ENCODE results near the gene UGDH.
"Not testable (repeated sequence)": the region's sequence is repeated elsewhere in the genome, so short reads cannot be mapped to it uniquely, and the experiment has no call there.

UGDH gene

DNA sequence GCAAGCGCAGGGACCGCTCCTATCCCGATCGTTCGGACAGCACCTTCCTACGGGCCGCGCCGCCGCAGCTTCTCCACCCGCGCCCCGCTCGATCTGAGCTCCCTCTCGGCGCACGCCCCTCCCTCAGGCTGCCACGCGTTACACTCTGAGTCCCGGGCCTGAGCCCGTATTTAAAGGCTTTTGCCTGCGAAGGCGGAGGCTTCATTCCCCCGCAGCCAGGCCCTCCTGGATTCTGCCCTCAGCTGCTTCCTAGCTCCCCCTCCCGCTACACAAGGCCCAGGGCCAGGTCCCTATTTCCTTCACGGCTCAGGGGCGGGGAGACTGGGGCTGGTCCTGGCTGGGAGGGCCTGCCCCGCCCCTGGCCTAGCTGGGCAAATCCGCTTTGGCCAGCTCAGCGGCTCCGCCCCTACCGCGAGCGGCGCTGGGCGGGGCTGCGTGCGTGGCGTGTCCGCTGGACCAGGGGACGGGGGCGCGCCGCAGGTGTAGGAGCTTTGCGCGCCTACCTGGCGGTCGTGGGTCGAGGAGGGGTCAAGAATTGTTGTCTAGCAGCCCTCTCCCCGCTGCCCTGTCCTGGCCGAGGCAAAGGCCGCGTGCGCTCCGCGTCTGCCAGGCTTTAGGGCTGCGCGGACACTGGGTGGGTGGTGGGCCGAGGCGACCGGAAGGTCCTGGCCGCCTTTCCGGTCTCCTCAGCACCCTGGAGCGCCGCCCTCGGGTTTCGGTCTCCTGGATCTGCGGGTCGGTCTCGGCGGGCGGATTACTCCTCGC is at the start of gene UGDH:
Gene UGDH (minus strand): TSS at position 144 of the 765 bp plus-strand sequence. CDS start 5,927 bp downstream, outside the sequence.
- DNase-seq (peak; percentile 94), ATAC-seq (peak; percentile 100)

DNA sequence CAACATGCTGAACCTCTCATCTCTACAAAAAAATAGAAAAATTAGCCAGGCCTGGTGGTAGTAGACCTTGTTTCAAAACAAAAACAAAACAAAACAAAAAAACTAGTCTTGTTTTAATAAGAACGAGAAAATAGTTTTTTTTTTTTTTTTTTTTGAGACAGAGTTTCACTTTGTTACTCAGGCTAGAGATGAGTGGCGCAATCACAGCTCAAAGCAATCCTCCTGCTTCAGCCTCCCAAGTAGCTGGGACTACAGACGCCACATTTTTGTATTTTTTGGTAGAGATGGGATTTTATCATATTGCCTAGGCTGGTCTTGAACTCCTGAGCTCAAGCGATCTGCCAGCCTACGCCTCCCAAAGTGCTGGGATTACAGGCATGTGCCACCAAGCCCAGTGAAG is 47.7 kb upstream of the UGDH start:
- ATAC-seq, result no peak
- no peak for DNase-seq

GRCh38 chr4:39571504-39571903 is 44.3 kb upstream of the UGDH start:
- no peak for ATAC-seq
- no peak for DNase-seq

GRCh38 chr4:39571054-39571453 is 43.8 kb upstream of the UGDH start:
- no peak for ATAC-seq
- DNase-seq, result no peak

- ATAC-seq, result no peak
- DNase-seq, result no peak
Measured at GRCh38 chr4:39569209-39569608, 42.0 kb upstream of the UGDH start.

DNA sequence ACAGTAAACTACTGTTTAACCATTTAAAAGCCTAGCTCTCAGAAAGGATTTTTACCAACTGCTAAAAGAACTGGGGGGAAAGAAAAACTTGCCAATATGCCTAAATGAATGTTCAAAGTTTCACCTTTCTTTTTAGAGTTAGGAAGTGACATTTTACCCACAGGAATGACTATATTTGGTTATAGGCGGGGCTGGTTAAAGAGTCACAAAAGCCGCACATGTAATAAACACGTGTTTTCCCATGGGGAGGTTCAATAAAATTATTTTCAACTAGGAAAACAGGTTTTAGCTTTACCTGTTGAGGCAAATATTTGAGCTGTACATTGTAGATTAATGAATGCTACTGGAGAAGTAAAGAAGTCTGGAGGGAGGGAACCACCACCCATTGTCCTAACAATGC is 41.6 kb upstream of the UGDH start:
- DNase-seq (no peak), ATAC-seq (no peak)

- ATAC-seq (no peak), DNase-seq (no peak)
Measured at GRCh38 chr4:39565878-39566600, 38.8 kb upstream of the UGDH start.

DNA sequence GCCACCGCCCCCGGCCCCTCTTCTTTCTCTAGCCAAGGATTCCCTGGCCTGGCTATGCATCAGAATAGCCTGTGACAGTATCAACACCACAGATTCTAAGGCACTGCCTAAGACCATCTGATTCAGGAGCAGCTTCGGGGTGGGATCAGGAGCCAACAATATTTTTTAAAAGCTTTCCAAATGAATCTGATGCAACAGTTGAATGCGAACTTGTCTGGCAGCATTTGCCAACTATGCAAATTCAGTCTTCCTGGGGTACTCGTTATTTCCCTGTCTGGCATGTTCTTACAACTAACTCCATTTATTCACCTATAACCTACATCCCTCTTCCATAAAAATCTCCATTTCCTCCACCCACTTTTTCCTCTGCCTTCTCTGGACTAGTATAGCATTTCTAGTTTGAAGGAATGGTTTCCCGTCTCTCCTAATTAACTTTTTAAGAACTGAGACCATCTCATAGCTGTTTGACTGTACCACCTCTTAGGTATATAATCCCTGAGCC is 36.2 kb upstream of the UGDH start:
- ATAC-seq, result no peak
- no peak for DNase-seq

- DNase-seq (no peak), ATAC-seq (no peak)
Measured at GRCh38 chr4:39562792-39563191, 35.6 kb upstream of the UGDH start.

DNA sequence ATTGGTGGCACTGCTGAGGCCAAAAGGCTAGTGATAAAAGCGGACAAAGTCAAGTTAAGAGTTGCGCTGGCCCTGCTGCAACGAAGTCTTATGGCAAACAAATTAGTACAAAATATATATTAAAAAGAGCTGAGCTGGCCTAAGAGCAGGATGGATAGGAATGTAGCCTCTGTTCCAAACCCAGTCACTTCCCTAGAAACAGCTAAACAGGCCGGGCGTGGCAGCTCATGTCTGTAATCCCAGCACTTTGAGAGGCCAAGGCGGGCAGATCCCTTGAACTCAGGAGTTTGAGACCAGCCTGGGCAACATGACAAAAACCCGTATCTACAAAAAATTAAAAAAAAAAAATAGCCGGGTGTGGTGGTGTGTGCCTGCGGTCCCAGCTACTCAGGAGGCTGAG is 32.4 kb upstream of the UGDH start:
- no peak for DNase-seq
- ATAC-seq, result no peak

DNA sequence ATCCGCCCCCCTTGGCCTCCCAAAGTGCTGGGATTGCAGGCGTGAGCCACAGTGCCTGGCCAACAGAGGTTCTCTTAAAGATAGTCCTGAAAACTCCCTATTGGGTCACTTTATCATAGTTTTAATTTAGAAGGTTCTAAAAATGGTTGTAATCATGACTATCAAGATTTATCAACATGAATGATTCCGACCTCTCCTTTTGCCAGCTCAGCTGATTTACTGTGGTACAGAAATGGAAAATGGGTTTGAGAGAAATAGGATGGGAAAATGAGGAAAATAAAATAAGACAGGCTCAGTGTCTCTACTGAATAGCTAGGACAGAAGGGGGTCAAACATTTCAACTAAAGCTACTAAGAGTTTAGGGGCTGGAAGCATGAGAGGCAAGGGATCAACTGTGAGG is 28.2 kb upstream of the UGDH start:
- DNase-seq, result no peak

GRCh38 chr4:39548425-39549067 is 21.3 kb upstream of the UGDH start:
- no peak for DNase-seq

More for the DNA sequence above, 28.2 kb upstream of the UGDH start:
- no peak for ATAC-seq

DNA sequence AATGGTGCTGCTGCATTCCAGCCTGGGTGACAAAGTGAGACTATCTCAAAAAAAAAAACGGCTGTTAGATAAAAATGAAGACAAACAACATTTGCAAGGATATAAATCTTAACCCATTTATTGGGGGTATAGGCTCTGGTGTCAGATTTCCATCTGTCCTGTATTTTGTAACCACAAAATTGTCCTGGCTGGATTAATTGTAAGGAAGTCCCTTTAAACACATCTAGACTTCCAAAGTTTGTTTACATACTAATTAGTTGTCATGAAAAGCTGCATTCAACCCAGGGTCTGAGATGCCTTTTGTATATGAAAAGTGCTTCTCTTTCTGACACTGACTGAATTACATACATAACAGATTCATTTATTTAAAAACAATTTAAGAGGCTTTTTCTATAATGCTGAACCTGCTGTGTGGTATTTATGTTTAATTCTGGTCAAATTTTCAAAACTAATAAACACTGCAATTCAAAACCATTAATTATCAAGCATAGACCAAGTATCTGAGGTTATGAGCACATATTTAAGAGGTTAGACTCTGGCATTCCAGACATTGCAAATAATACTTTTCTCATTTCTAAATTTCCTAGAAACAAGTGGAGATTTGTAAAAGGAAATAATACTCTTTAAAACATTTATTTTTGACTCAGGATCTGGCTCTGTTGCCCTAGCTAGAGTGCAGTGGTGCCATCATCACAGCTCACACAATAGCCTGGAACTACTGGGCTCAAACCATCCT is 17.5 kb upstream of the UGDH start:
- DNase-seq (no peak), ATAC-seq (no peak)

More at GRCh38 chr4:39548425-39549067, 21.3 kb upstream of the UGDH start:
- ATAC-seq, result no peak

DNA sequence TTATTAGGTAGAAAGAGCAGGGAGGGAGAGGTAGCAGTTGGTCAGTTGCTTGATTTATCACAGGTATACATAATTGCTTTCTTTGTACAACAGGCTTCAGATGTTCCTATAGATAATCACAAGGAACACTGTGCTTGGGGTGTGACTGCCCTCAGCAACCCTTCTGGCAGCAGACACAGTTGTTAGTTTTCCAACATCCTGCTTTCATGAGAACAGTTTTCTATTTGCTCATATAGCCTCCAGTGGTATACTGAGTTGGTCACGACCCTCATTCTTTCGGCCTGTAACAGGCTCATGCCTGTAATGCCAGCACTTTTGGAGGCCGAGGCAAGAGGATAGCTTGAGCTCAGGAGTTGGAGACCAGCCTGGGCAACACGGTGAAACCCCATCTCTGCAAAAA is 16.8 kb upstream of the UGDH start:
- ATAC-seq, DNase-seq: not testable (repeated sequence)

GRCh38 chr4:39543034-39543433 is 15.8 kb upstream of the UGDH start:
- DNase-seq (no peak), ATAC-seq (no peak)

GRCh38 chr4:39542611-39543012 is 15.4 kb upstream of the UGDH start:
- no peak for ATAC-seq
- no peak for DNase-seq

GRCh38 chr4:39541987-39542610 is 14.9 kb upstream of the UGDH start:
- DNase-seq, result no peak
- ATAC-seq, result no peak

GRCh38 chr4:39539089-39539611 is 11.9 kb upstream of the UGDH start:
- DNase-seq, result no peak
- no peak for ATAC-seq

DNA sequence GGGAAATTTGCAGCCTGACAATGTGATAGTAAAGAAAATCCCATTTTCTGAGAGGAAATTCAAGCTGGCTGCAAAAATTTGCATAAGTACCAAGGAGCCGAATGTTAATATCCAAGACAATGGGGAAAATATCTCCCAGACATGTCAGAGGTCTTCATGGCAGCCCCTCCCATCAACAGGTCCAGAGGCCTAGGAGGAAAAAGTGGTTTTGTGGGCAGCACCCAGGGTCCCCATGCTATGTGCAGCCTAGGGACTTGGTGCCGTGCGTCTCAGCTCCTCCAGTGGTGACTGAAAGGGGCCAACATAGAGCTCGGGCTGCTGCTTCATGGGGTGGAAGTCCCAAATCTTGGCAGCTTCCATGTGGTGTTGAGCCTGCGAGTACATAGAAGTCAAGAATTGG is 6.3 kb upstream of the UGDH start:
- DNase-seq (no peak), ATAC-seq (no peak)

DNA sequence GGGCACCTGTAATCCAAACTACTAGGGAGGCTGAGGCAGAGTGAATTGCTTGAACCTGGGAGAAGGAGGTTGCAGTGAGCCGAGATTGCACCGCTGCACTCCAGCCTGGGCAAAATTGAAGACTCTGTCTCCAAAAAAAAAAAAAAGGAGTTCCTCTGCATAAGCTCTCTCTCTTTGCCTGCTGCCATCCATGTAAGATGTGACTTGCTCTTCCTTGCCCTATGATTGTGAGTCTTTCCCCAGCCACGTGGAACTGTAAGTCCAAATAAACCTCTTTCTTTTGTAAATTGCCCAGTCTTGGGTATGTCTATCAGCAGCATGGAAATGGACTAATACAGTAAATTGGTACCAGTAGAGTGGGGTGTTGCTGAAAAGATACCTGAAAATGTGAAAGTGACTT is 5.0 kb upstream of the UGDH start:
- ATAC-seq, DNase-seq: not testable (repeated sequence)

GRCh38 chr4:39530682-39531081 is 3.4 kb upstream of the UGDH start:
- DNase-seq, result no peak
- no peak for ATAC-seq
